Calu3 (cell line): ENCODE results near the gene JAZF1. TPM values are rescaled to one million over a fixed set of nuclear protein-coding genes. Genes with fewer than 3 reads are reported as not detected.

Experiments
- BruUV-seq: library from RNA; stranded (reverse); fragments of 400-500 nt; replicated peaks from 2 replicates; lab custom pipeline; 2021; lab: Mats Ljungman, UMichigan
- CTCF ChIA-PET: fragments of 300-600 bp; sonication (Branson Sonifier 250); formaldehyde crosslinking; loops from one replicate; lab custom pipeline; 2022; ENCODE audit warnings: antibody characterized with exemption; lab: Charles Lee
- DNase-seq: peaks from one replicate; pipeline ENCODE4 v3.0.0; 2022
- H3K27ac Mint-ChIP-seq: one replicate; pipeline ENCODE4 v1.8.0; 2022; ENCODE audit warnings: mixed read lengths; ENCODE audit not compliant: unreplicated experiment
- H3K27me3 Mint-ChIP-seq: one replicate; pipeline ENCODE4 v1.8.0; 2022; ENCODE audit warnings: mixed read lengths; ENCODE audit not compliant: unreplicated experiment
- H3K36me3 Mint-ChIP-seq: one replicate; pipeline ENCODE4 v1.8.0; 2022; ENCODE audit warnings: mild to moderate bottlenecking, moderate library complexity, mixed read lengths; ENCODE audit not compliant: insufficient read depth, unreplicated experiment
- H3K4me1 Mint-ChIP-seq: one replicate; pipeline ENCODE4 v1.8.0; 2022; ENCODE audit warnings: mild to moderate bottlenecking, low read depth, mixed read lengths; ENCODE audit not compliant: unreplicated experiment
- H3K4me3 Mint-ChIP-seq: one replicate; pipeline ENCODE4 v1.8.0; 2022; ENCODE audit warnings: mild to moderate bottlenecking, low read depth, moderate library complexity, mixed read lengths; ENCODE audit not compliant: unreplicated experiment
- H3K9me3 Mint-ChIP-seq: one replicate; pipeline ENCODE4 v1.8.0; 2022; ENCODE audit warnings: low read depth, mixed read lengths; ENCODE audit not compliant: unreplicated experiment
- intact Hi-C: fragments of 100-400 bp; cut with micrococcal nuclease; formaldehyde crosslinking; loops from one replicate; pipeline ENCODE4 v1.10.0; 2022; ENCODE audit not compliant: unreplicated experiment
- total RNA-seq: library from RNA; stranded (reverse); gene quantifications from 2 replicates; pipeline ENCODE4 v1.2.3, GENCODE V29; 2022
- TF ChIP-seq, protein P1 (sequence below): fragments of 200-600 bp; IDR thresholded peaks from one replicate; pipeline ENCODE4 v1.8.0; 2022; ENCODE audit warnings: antibody characterized with exemption; ENCODE audit not compliant: unreplicated experiment

JAZF1 gene
- total RNA-seq, 1 experiment from 2014 or later = 10.7 TPM

DNA sequence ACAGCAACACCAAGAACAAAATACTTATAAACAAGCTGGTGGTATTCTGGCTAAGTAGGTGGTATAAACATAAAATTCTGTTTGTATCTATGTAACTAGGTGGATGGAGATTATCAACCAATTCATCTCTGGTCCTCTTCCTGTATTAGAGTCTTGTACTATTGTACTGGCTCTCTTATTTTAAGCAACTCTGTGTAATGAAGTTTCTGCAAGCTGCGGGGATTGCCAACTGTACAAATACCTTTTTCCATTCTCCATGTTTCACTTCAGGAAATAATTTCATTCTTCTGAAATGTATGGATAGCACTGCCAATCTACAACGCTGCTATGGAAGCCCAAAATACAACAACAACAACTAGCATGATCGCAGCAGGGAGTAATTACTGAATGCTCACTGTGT, 44.8 kb downstream of the JAZF1 start:
- Mint-ChIP-seq H3K36me3 (no peaks in the 10 kb centered on the region), H3K27me3 (no peaks in the 10 kb centered on the region), H3K4me3 (no peak overlapping the region), H3K9me3 (no peaks in the 10 kb centered on the region), H3K27ac (no peak overlapping the region), H3K4me1 (no peaks in the 10 kb centered on the region)
- TF ChIP-seq, protein P1, sequence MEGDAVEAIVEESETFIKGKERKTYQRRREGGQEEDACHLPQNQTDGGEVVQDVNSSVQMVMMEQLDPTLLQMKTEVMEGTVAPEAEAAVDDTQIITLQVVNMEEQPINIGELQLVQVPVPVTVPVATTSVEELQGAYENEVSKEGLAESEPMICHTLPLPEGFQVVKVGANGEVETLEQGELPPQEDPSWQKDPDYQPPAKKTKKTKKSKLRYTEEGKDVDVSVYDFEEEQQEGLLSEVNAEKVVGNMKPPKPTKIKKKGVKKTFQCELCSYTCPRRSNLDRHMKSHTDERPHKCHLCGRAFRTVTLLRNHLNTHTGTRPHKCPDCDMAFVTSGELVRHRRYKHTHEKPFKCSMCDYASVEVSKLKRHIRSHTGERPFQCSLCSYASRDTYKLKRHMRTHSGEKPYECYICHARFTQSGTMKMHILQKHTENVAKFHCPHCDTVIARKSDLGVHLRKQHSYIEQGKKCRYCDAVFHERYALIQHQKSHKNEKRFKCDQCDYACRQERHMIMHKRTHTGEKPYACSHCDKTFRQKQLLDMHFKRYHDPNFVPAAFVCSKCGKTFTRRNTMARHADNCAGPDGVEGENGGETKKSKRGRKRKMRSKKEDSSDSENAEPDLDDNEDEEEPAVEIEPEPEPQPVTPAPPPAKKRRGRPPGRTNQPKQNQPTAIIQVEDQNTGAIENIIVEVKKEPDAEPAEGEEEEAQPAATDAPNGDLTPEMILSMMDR = no peak
- intact Hi-C loops = no loop called here
- CTCF ChIA-PET = no interaction called here
- DNase-seq = no peak
- no TSS peak for BruUV-seq

DNA sequence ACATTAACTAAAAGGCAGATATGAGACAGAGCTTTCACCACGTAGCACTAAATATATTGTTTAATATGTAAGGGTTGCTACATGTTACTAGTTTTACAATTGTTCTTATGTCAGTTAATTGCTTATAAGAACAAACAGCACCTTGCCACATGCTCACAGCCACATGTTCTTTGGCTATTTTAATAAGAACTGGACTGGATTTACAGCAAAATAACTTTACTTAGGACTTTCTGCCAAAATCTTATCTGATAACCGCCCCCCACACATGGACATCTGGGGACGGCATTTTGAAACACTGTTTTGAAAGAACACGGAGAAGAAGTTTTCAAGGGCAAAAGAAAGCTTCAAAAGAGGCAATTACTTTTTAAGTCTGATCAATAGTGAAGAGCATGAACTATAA, 45.3 kb downstream of the JAZF1 start:
- no peak overlapping the region for H3K27ac Mint-ChIP-seq
- BruUV-seq = no TSS peak
- CTCF ChIA-PET = interaction anchor here (0.6 kb wide), 1 partner anchor 25 kb away, joined by 6 read pairs; no protein-coding TSS in a partner anchor

DNA sequence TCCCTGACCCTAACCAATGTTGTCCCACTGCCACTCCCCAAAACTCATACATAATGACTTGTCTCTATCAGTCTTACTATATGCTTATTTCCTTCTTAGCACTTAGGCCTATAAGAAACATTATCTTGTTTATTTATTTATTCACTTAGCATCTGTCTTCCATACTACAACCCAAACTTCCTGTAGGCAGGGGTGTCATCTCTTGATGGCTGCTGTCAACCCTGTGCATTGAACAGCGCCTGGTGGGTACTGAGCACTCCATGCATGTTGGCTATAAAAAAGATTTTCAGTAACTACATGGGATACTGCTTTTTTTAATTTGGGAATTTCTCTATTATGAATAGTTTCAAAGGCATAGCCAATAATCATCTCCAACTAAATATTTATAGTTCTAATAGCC, 46.7 kb downstream of the JAZF1 start:
- no TSS peak for BruUV-seq
- H3K27me3 Mint-ChIP-seq = no peaks in the 10 kb centered on the region
- CTCF ChIA-PET = interaction anchor here (0.6 kb wide), 1 partner anchor 9 kb away, joined by 3 read pairs; no protein-coding TSS in a partner anchor
- DNase-seq = no peak
- H3K9me3 Mint-ChIP-seq = no peaks in the 10 kb centered on the region
- TF ChIP-seq, protein P1 = no peak
- H3K36me3 Mint-ChIP-seq = no peaks in the 10 kb centered on the region
- H3K4me3 Mint-ChIP-seq = no peak overlapping the region
- intact Hi-C loops = no loop called here
- no peaks in the 10 kb centered on the region for H3K4me1 Mint-ChIP-seq
- no peak overlapping the region for H3K27ac Mint-ChIP-seq

More for the DNA sequence above, 45.3 kb downstream of the JAZF1 start:
- intact Hi-C loops = no loop called here
- H3K27me3 Mint-ChIP-seq = no peaks in the 10 kb centered on the region
- H3K36me3 Mint-ChIP-seq = no peaks in the 10 kb centered on the region
- H3K4me1 Mint-ChIP-seq = no peaks in the 10 kb centered on the region
- TF ChIP-seq, protein P1 = no peak
- no peak overlapping the region for H3K4me3 Mint-ChIP-seq
- no peak for DNase-seq
- H3K9me3 Mint-ChIP-seq = no peaks in the 10 kb centered on the region

DNA sequence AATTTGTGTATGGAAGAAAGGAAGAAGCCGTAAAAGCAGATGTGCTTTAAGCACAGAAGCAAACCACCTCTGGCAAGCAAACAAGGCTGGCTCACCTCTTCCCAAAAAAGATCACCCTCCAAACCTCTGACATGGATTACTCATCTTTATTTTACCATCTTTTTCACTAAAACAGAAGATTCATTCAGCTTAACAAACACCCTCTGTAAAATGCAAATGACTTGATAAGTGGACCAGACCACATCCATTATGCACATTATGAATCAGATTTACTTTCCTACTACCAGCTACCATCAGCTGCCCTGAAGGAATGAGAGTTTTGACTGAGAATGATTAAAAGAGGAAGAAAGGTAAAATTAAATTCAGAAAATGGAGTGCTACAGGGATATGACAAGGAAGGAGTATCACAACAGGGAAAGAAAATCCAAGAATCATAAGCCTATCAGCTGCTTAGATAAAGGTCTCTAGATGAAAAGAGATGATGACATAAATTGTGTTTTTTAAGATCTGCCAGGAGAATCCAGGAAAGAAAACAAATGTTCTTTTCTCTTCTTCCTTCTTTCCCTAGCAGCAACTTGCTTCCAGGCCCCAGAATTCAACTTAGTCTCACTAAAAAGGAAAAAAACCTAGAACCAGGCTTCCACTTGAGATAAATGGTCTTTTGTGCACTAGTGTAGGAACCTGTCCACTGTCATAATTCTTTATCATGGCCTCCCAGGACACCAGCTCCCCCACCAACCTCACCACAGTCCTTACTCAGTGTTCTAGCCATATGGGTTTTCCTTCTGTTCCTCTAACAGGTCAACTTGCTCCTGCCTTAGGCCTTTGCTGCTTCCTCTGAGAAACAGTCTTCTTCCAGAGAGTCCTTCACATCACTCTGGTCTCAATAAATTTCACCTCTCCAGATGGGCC, 47.4 kb downstream of the JAZF1 start:
- Mint-ChIP-seq H3K27me3 (no peaks in the 10 kb centered on the region), H3K9me3 (no peaks in the 10 kb centered on the region), H3K4me1 (no peaks in the 10 kb centered on the region), H3K4me3 (no peak overlapping the region), H3K27ac (no peak overlapping the region), H3K36me3 (no peaks in the 10 kb centered on the region)
- no peak for DNase-seq
- TF ChIP-seq, protein P1 = no peak
- CTCF ChIA-PET = interaction anchor here (1.0 to 1.1 kb wide), 2 partner anchors 12 to 71 kb away, joined by 3 to 5 read pairs; no protein-coding TSS in a partner anchor
- intact Hi-C loops = no loop called here
- no TSS peak for BruUV-seq
